ENCODE data around the gene ALK.

DNA sequence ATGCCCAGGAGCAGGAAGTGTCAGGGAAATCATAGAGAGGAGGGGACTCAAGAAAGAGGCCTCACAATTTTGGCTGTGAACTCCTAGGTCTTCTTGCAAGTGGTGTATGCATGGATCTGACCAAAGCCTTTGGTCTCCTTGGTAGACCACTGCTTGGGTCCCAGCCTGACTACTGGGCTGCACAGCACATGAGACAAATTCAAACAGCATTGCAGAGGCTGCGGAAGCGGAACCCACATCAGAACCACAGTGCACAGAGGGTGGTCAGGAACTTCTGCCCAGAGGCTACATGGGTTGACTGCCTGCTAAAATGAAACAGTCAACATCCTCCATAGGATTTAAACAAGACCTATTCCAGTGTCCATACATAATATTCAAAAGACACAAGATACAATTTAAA, 766.8 kb downstream of the ALK start:
- TF ChIP-seq, protein P1, sequence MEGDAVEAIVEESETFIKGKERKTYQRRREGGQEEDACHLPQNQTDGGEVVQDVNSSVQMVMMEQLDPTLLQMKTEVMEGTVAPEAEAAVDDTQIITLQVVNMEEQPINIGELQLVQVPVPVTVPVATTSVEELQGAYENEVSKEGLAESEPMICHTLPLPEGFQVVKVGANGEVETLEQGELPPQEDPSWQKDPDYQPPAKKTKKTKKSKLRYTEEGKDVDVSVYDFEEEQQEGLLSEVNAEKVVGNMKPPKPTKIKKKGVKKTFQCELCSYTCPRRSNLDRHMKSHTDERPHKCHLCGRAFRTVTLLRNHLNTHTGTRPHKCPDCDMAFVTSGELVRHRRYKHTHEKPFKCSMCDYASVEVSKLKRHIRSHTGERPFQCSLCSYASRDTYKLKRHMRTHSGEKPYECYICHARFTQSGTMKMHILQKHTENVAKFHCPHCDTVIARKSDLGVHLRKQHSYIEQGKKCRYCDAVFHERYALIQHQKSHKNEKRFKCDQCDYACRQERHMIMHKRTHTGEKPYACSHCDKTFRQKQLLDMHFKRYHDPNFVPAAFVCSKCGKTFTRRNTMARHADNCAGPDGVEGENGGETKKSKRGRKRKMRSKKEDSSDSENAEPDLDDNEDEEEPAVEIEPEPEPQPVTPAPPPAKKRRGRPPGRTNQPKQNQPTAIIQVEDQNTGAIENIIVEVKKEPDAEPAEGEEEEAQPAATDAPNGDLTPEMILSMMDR (IDR thresholded peaks at IDR 0.05), result no peak
- no peak for TF ChIP-seq POLR2A (IDR thresholded peaks at IDR 0.05)

Data from thyroid gland (tissue), 4 donors.